KBM-7 (cell line): ENCODE data around the gene CMKLR1.

ENCODE experiments used
- DNase-seq: peaks from one replicate; pipeline ENCODE4 v3.0.0-alpha.2; 2015
- in situ Hi-C: fragments of 300-500 bp; cut with MboI; formaldehyde crosslinking; loops from 2 replicates; pipeline ENCODE4 v1.14.3; 2020; ENCODE audit warnings: low sequenced_read_pairs, low pct_unique_long_range_greater_than_20kb, mixed read lengths

The CMKLR1 gene

GRCh38 chr12:108306506-108306905 lies 32.6 kb downstream of the CMKLR1 start:
- in situ Hi-C loops: no loop called here
- DNase-seq: no peak

GRCh38 chr12:108305991-108306501 lies 33.1 kb downstream of the CMKLR1 start:
- DNase-seq: peak; percentile 40
- in situ Hi-C loops: no loop called here

- in situ Hi-C loops: no loop called here
- peak; percentile 55 for DNase-seq
Measured at GRCh38 chr12:108305520-108305919, 33.6 kb downstream of the CMKLR1 start.

- in situ Hi-C loops: no loop called here
- no peak for DNase-seq
Measured at GRCh38 chr12:108304633-108305032, 34.5 kb downstream of the CMKLR1 start.

- in situ Hi-C loops: no loop called here
- no peak for DNase-seq
Measured at GRCh38 chr12:108303703-108304102, 35.4 kb downstream of the CMKLR1 start.

- in situ Hi-C loops: no loop called here
- no peak for DNase-seq
Measured at GRCh38 chr12:108302403-108303311, 36.5 kb downstream of the CMKLR1 start.

- in situ Hi-C loops: no loop called here
- DNase-seq: no peak
Measured at GRCh38 chr12:108302016-108302402, 37.1 kb downstream of the CMKLR1 start.

GRCh38 chr12:108301346-108301745 lies 37.8 kb downstream of the CMKLR1 start:
- in situ Hi-C loops: no loop called here
- no peak for DNase-seq

- no peak for DNase-seq
- in situ Hi-C loops: no loop called here
Measured at GRCh38 chr12:108299980-108300696, 39.0 kb downstream of the CMKLR1 start.

GRCh38 chr12:108299516-108299915 lies 39.6 kb downstream of the CMKLR1 start:
- in situ Hi-C loops: no loop called here
- no peak for DNase-seq

GRCh38 chr12:108298761-108299275 lies 40.3 kb downstream of the CMKLR1 start:
- no peak for DNase-seq
- in situ Hi-C loops: no loop called here

- DNase-seq: no peak
- in situ Hi-C loops: no loop called here
Measured at GRCh38 chr12:108297895-108298760, 41.0 kb downstream of the CMKLR1 start.

- no peak for DNase-seq
- in situ Hi-C loops: no loop called here
Measured at GRCh38 chr12:108297424-108297823, 41.7 kb downstream of the CMKLR1 start.

- no peak for DNase-seq
Measured at GRCh38 chr12:108296945-108297344, 42.2 kb downstream of the CMKLR1 start.

GRCh38 chr12:108295641-108296040 lies 43.5 kb downstream of the CMKLR1 start:
- no peak for DNase-seq

More at GRCh38 chr12:108296945-108297344, 42.2 kb downstream of the CMKLR1 start:
- in situ Hi-C loops: no loop called here

GRCh38 chr12:108289350-108290161 lies 49.6 kb downstream of the CMKLR1 start:
- in situ Hi-C loops: no loop called here
- no peak for DNase-seq

More at GRCh38 chr12:108295641-108296040, 43.5 kb downstream of the CMKLR1 start:
- in situ Hi-C loops: no loop called here

- in situ Hi-C loops: no loop called here
- no peak for DNase-seq
Measured at GRCh38 chr12:108287227-108287626, 51.9 kb downstream of the CMKLR1 start.

GRCh38 chr12:108285016-108285415 lies 54.1 kb downstream of the CMKLR1 start:
- in situ Hi-C loops: no loop called here
- no peak for DNase-seq
